Spleen (tissue), 11 donors: ENCODE measurements around the gene FOS. TPM values are rescaled to one million over a fixed set of nuclear protein-coding genes. Genes with fewer than 3 reads are reported as not detected.

Experiments used
- DNase-seq: peaks from one replicate; pipeline ENCODE4 v3.0.0-alpha.2; 2020
- H3K27ac ChIP-seq, 8 donors: fragments of 200-600 bp; sonication (generic) in 7 of 8; 1 replicate in 4 of 8; 2 replicates in 4 of 8; pipeline versions ENCODE4 v1.5.0 to v1.8.0; 2016 to 2021; ENCODE audit warnings: inconsistent platforms in 4 of 8, mild to moderate bottlenecking in 4 of 8, moderate library complexity in 1 of 8
- H3K27me3 ChIP-seq, 7 donors: fragments of 200-600 bp; sonication (generic) in 6 of 7; replicated peaks in 1 of 7; 1 replicate in 4 of 7; 2 replicates in 3 of 7; pipeline versions ENCODE4 v1.5.0 to v1.8.0; 2016 to 2021; ENCODE audit warnings: inconsistent platforms in 3 of 7, mild to moderate bottlenecking in 1 of 7
- H3K36me3 ChIP-seq, 6 donors: fragments of 200-600 bp; sonication (generic) in 5 of 6; 1 replicate in 4 of 6; 2 replicates in 2 of 6; pipeline versions ENCODE4 v1.5.0 to v1.8.0; 2016 to 2021; ENCODE audit warnings: inconsistent platforms in 2 of 6
- H3K4me1 ChIP-seq, 6 donors: fragments of 200-600 bp; sonication (generic) in 5 of 6; 1 replicate in 3 of 6; 2 replicates in 3 of 6; pipeline versions ENCODE4 v1.5.0 to v1.8.0; 2016 to 2021; ENCODE audit warnings: inconsistent platforms in 3 of 6
- H3K4me3 ChIP-seq, 8 donors: fragments of 200-600 bp; sonication (generic) in 7 of 8; 1 replicate in 4 of 8; 2 replicates in 4 of 8; pipeline versions ENCODE4 v1.5.0 to v1.8.0; 2016 to 2021; ENCODE audit warnings: inconsistent platforms in 4 of 8, mild to moderate bottlenecking in 4 of 8, moderate library complexity in 2 of 8
- H3K9me3 ChIP-seq, 8 donors: fragments of 200-600 bp; sonication (generic) in 7 of 8; 1 replicate in 4 of 8; 2 replicates in 4 of 8; pipeline versions ENCODE4 v1.5.0 to v1.8.0; 2016 to 2021; ENCODE audit warnings: inconsistent platforms in 4 of 8
- CTCF ChIP-seq, 11 experiments: fragments of 200-600 bp in 7 of 11; fragments of 450-650 bp in 4 of 11; sonication (generic) in 4 of 11; IDR thresholded peaks in 8 of 11; conservative IDR thresholded peaks in 3 of 11; 1 replicate in 7 of 11; 2 replicates in 4 of 11; pipeline versions ENCODE4 v1.4.0 to v1.8.0; 2016 to 2021; ENCODE audit warnings: antibody characterized with exemption in 11 of 11, inconsistent platforms in 4 of 11, mild to moderate bottlenecking in 1 of 11
- POLR2A ChIP-seq, 3 donors: fragments of 450-650 bp; IDR thresholded peaks; one replicate each; pipeline ENCODE4 v1.5.1; 2017; ENCODE audit warnings: antibody characterized with exemption in 3 of 3, mild to moderate bottlenecking in 1 of 3
- POLR2AphosphoS5 ChIP-seq, 3 donors: sonication (generic); formaldehyde crosslinking; IDR thresholded peaks; one replicate each; pipeline ENCODE4 v1.5.1; 2017; ENCODE audit warnings: antibody characterized with exemption in 3 of 3
- WGBS, 5 donors: extraction: QIAGEN DNeasy Blood & Tissue Kit in 3 of 5; methylation state at CpG; one replicate each; pipeline versions ENCODE4 v1.1.5 to v1.1.7; 2013 to 2018; 5-methylcytosine and 5-hydroxymethylcytosine counted together
- intact Hi-C: fragments of 100-400 bp; cut with DNase I; formaldehyde crosslinking; loops from one replicate; pipeline ENCODE4 v1.15.0; 2023; ENCODE audit warnings: low total_unique reads
- polyA plus RNA-seq, 3 donors: library from polyadenylated mRNA; stranded (reverse); fragments of 200-250 nt; gene quantifications; one replicate each; pipeline ENCODE4 v1.2.1, GENCODE V29; 2013
- total RNA-seq, 7 donors: library from RNA; depleted of rRNA in 3 of 7; stranded (reverse); fragments of >200 nt in 3 of 7; fragmentation: NEBNext Ultra II Directional in 4 of 7; extraction: Animal tissue kit (Norgen Biotek cat#: 25700) in 4 of 7; gene quantifications; one replicate each; pipeline versions ENCODE4 v1.1.0 to v1.2.1, GENCODE V29; 2016 to 2021
- donor health status: healthy with polysubstance abuse.
- donor health status: DM: no; HTN: no; CAD: no; lungs with moderate emphysema.
- donor health status: DM: no; HTN: no; CAD: no.
- donor health status: Bipolar disorder and iron deficiency.
- donor health status: healthy.
- donor health status: DM: no; HTN: no; CAD: no.
- donor health status: DM: yes; HTN: yes; CAD: no.

FOS gene
- total and polyA plus RNA-seq, 10 donors: 18.8 to 414 (median 116) TPM

GRCh38 chr14:75267141-75267721, 11.4 kb upstream of the FOS start:
- intact Hi-C loops: no loop called here
- no peaks in the 10 kb centered on the region for H3K27me3 ChIP-seq
- 71 to 81% (median 79%) methylated on average over 3 of the region's 3 CpGs for WGBS, 5 donors
- H3K36me3 ChIP-seq: no peaks in the 10 kb centered on the region
- no peaks in the 10 kb centered on the region for H3K9me3 ChIP-seq
- no peak overlapping the region for H3K4me3 ChIP-seq
- H3K4me1 ChIP-seq: peaks cover 0 to 23% (median 3%) of the 10 kb centered on the region in 6 donors
- TF ChIP-seq POLR2A (IDR thresholded peaks at IDR 0.05) (no peak), POLR2AphosphoS5 (IDR thresholded peaks at IDR 0.05) (no peak), CTCF (IDR thresholded peaks at IDR 0.05 in 8 of 11, conservative IDR thresholded peaks at IDR 0.05 in 3 of 11) (no peak)
- peak overlapping the region in 6 of 8 donors; percentile 31 to 76 (median 35) for H3K27ac ChIP-seq
- no peak for DNase-seq

- no peaks in the 10 kb centered on the region for H3K27me3 ChIP-seq
- intact Hi-C loops: no loop called here
- peaks cover 0 to 40% (median 12%) of the 10 kb centered on the region in 6 donors for H3K4me1 ChIP-seq
- DNase-seq: no peak
- peak overlapping the region in 1 of 8 donors; percentile 45 for H3K4me3 ChIP-seq
- H3K27ac ChIP-seq: peak overlapping the region in 4 of 8 donors; percentile 36 to 76 (median 66)
- no peak for TF ChIP-seq CTCF (IDR thresholded peaks at IDR 0.05 in 8 of 11, conservative IDR thresholded peaks at IDR 0.05 in 3 of 11)
- TF ChIP-seq POLR2AphosphoS5 (IDR thresholded peaks at IDR 0.05): no peak
- no peak for TF ChIP-seq POLR2A (IDR thresholded peaks at IDR 0.05)
- H3K36me3 ChIP-seq: no peaks in the 10 kb centered on the region
- no peaks in the 10 kb centered on the region for H3K9me3 ChIP-seq
- WGBS, 5 donors: 47 to 78% (median 68%) methylated on average over 7 of the region's 7 CpGs
These were observed 9.7 kb upstream of the FOS start for GRCh38 chr14:75268633-75269550.

- Histone ChIP-seq H3K27me3 (peaks cover 0 to 7% (median 0%) of the 10 kb centered on the region in 7 donors), H3K9me3 (no peaks in the 10 kb centered on the region), H3K4me1 (peaks cover 15 to 66% (median 35%) of the 10 kb centered on the region in 6 donors), H3K4me3 (no peak overlapping the region), H3K27ac (no peak overlapping the region), H3K36me3 (no peaks in the 10 kb centered on the region)
- TF ChIP-seq POLR2AphosphoS5 (IDR thresholded peaks at IDR 0.05): no peak
- no peak for TF ChIP-seq CTCF (IDR thresholded peaks at IDR 0.05 in 8 of 11, conservative IDR thresholded peaks at IDR 0.05 in 3 of 11)
- no peak for TF ChIP-seq POLR2A (IDR thresholded peaks at IDR 0.05)
- peak; percentile 49 for DNase-seq
- 90 to 96% (median 94%) methylated on average over 9 of the region's 9 CpGs for WGBS, 5 donors
- intact Hi-C loops: no loop called here
These were observed 7.1 kb upstream of the FOS start for GRCh38 chr14:75271514-75271913.
